ENCODE results near the gene ADGRA1.

GRCh38 chr10:133141144-133141957 lies 53.6 kb downstream of the ADGRA1 start:
- TF ChIP-seq CTCF (IDR thresholded peaks at IDR 0.05; ENCODE audit: low read length), result no peak
- no peak for TF ChIP-seq EZH2 (IDR thresholded peaks at IDR 0.05; ENCODE audit: borderline replicate concordance, low read length)

Measured in OCI-LY1 (cell line).